GM12878 (cell line): ENCODE results near the gene BICD1. TPM values are rescaled to one million over a fixed set of nuclear protein-coding genes. Genes with fewer than 3 reads are reported as not detected.

Experiments used
- ATAC-seq: fragments of 200-7000 bp; cut with Tn5 transposase; 3 replicates; pipeline ENCODE4 v1.9.1; 2020; ENCODE audit warnings: mild to moderate bottlenecking, moderate library complexity
- BruUV-seq: library from RNA; stranded (reverse); fragments of 400-500 nt; replicated peaks from 2 replicates; lab custom pipeline; 2021; lab: Mats Ljungman, UMichigan
- CTCF ChIA-PET: fragments of 300-600 bp; sonication (Branson Sonifier 250); formaldehyde crosslinking; extraction: SDS; loops from one replicate; lab custom pipeline; 2021; ENCODE audit warnings: inconsistent platforms; lab: Yijun Ruan, JAX
- POLR2A ChIA-PET: fragments of 350-600 bp; formaldehyde crosslinking; extraction: SDS; loops from one replicate; lab custom pipeline; 2021; ENCODE audit warnings: inconsistent platforms; lab: Charles Lee
- RAD21 ChIA-PET: fragments of 300-600 bp; sonication (Branson Sonifier 250); formaldehyde crosslinking; loops from one replicate; lab custom pipeline; 2023; ENCODE audit warnings: antibody characterized with exemption; ENCODE audit not compliant: unreplicated experiment; lab: Charles Lee
- SMC1A ChIA-PET: fragments of 300-600 bp; sonication (Branson Sonifier 250); formaldehyde crosslinking; loops from one replicate; lab custom pipeline; 2023; ENCODE audit not compliant: unreplicated experiment, uncharacterized antibody; lab: Charles Lee
- DNase-seq: peaks from one replicate; pipeline ENCODE4 v3.0.0-alpha.2; 2011; ENCODE audit warnings: low read depth, low spot score
- FAIRE-seq: peaks from 3 replicates; lab custom pipeline; 2011; peaks lifted over from hg19 to GRCh38; lab: Jason Lieb, UNC
- H2AFZ ChIP-seq: 2 replicates; pipeline ENCODE4 v1.6.0; 2011; ENCODE audit warnings: low read depth, low read length, control low read depth; ENCODE audit not compliant: control insufficient read depth
- H3K27ac ChIP-seq: 2 replicates; pipeline ENCODE4 v1.5.1; 2011; ENCODE audit warnings: control low read depth; ENCODE audit not compliant: control insufficient read depth, insufficient read depth
- H3K27me3 ChIP-seq, 2 experiments: replicated peaks in 1 of 2; 2 replicates each; pipeline versions ENCODE4 v1.6.0 to v1.6.1; 2011; ENCODE audit warnings: low read length in 1 of 2; ENCODE audit not compliant: control insufficient read depth in 2 of 2, insufficient read depth in 2 of 2
- H3K36me3 ChIP-seq, 2 experiments: 2 replicates each; pipeline ENCODE4 v1.5.1; 2011; ENCODE audit warnings: low read length in 1 of 2; ENCODE audit not compliant: control insufficient read depth in 2 of 2, insufficient read depth in 2 of 2
- H3K4me1 ChIP-seq: 2 replicates; pipeline ENCODE4 v1.6.1; 2011; ENCODE audit warnings: mild to moderate bottlenecking, low read length, moderate library complexity, mixed read lengths; ENCODE audit not compliant: control insufficient read depth, insufficient read depth
- H3K4me2 ChIP-seq: 2 replicates; pipeline ENCODE4 v1.6.0; 2011; ENCODE audit warnings: control low read depth; ENCODE audit not compliant: control insufficient read depth, insufficient read depth
- H3K4me3 ChIP-seq: fragments of 200-600 bp; sonication (generic); 2 replicates; pipeline ENCODE4 v1.5.1; 2016
- H3K79me2 ChIP-seq: 2 replicates; pipeline ENCODE4 v1.6.0; 2011; ENCODE audit warnings: low read length; ENCODE audit not compliant: control insufficient read depth, insufficient read depth
- H3K9ac ChIP-seq: 2 replicates; pipeline ENCODE4 v1.8.0; 2011; ENCODE audit warnings: low read length, control low read depth, mixed read lengths; ENCODE audit not compliant: control insufficient read depth, insufficient read depth
- H3K9me3 ChIP-seq: replicated peaks from 3 replicates; pipeline ENCODE4 v1.5.1; 2011; ENCODE audit warnings: mild to moderate bottlenecking, low read length; ENCODE audit not compliant: control insufficient read depth, insufficient read depth
- H4K20me1 ChIP-seq: 2 replicates; pipeline ENCODE4 v1.6.0; 2011; ENCODE audit not compliant: control insufficient read depth, insufficient read depth
- BCL11A ChIP-seq: IDR thresholded peaks from 2 replicates; pipeline ENCODE4 v1.6.1; 2011; ENCODE audit warnings: low read depth, low read length
- ETV6 ChIP-seq, 2 experiments: fragments of 450-650 bp in 1 of 2; IDR thresholded peaks in 1 of 2; conservative IDR thresholded peaks in 1 of 2; 2 replicates each; pipeline ENCODE4 v1.6.1; 2014; ENCODE audit warnings: antibody characterized with exemption in 1 of 2, borderline replicate concordance in 1 of 2, low read depth in 1 of 2, mild to moderate bottlenecking in 1 of 2, moderate library complexity in 1 of 2
- MYC ChIP-seq: IDR thresholded peaks from 2 replicates; pipeline ENCODE4 v1.6.1; 2011; ENCODE audit warnings: mild to moderate bottlenecking, low read length, moderate library complexity, inconsistent platforms; ENCODE audit not compliant: insufficient read depth, insufficient replicate concordance, insufficient read length, severe bottlenecking
- NFYB ChIP-seq: IDR thresholded peaks from 2 replicates; pipeline ENCODE4 v1.6.1; 2011; ENCODE audit warnings: low read depth, mild to moderate bottlenecking, low read length, improper control_type of control experiment, moderate library complexity; ENCODE audit not compliant: insufficient read depth
- SUPT20H ChIP-seq: IDR thresholded peaks from 2 replicates; pipeline ENCODE4 v1.6.1; 2011; ENCODE audit warnings: low read depth, mild to moderate bottlenecking, low read length, moderate library complexity, borderline replicate concordance; ENCODE audit not compliant: control insufficient read depth
- ZSCAN29 ChIP-seq: fragments of 450-650 bp; IDR thresholded peaks from 2 replicates; pipeline ENCODE4 v1.6.1; 2017; ENCODE audit warnings: mild to moderate bottlenecking, moderate library complexity
- WGBS: methylation state at CpG from one replicate; pipeline ENCODE4 v1.1.6; 2016; ENCODE audit warnings: low lambda C conversion rate; ENCODE audit not compliant: insufficient replicate concordance, insufficient coverage; ENCODE audit errors: missing lambda C conversion rate; 5-methylcytosine and 5-hydroxymethylcytosine counted together
- in situ Hi-C: fragments of 300-500 bp; cut with MboI; formaldehyde crosslinking; loops from 9 replicates; pipeline ENCODE4 v1.14.3; 2018; ENCODE audit warnings: mixed read lengths
- intact Hi-C: fragments of 100-400 bp; cut with micrococcal nuclease; formaldehyde crosslinking; loops from one replicate; pipeline ENCODE4 v1.14.2; 2022; ENCODE audit not compliant: unreplicated experiment
- polyA plus RNA-seq, 11 experiments: library from polyadenylated mRNA; depleted of rRNA in 4 of 11; unstranded in 6 of 11; stranded (reverse) in 5 of 11; fragments of >200 nt; fragmentation: Nextera tagmentation in 4 of 11; fragmentation: Illumina TruSeq in 1 of 11; extraction: Ambion mirVana in 4 of 11; extraction: Trizol in 1 of 11; gene quantifications; 1 replicate in 1 of 11; 2 replicates in 10 of 11; pipeline versions ENCODE4 v1.2.1 to v1.2.3, GENCODE V29; 2011 to 2016; ENCODE audit warnings: inconsistent platforms in 2 of 11, missing spikeins in 2 of 11, low read depth in 1 of 11
- total RNA-seq, 4 experiments: library from RNA; depleted of rRNA in 3 of 4; stranded (reverse); fragments of >200 nt in 3 of 4; fragmentation: Illumina TruSeq in 1 of 4; extraction: Trizol in 1 of 4; gene quantifications; 2 replicates each; pipeline versions ENCODE4 v1.2.1 to v1.2.3, GENCODE V29; 2013 to 2021
- TF ChIP-seq, protein P1 (sequence below): fragments of 450-650 bp; IDR thresholded peaks from 2 replicates; pipeline ENCODE4 v1.6.1; 2016; ENCODE audit warnings: mild to moderate bottlenecking

BICD1 gene
- total and polyA plus RNA-seq, 10 of the 15 experiments (the other 5 are each of a cell fraction or from before 2014, with no cell fraction given) = 4.7 to 32.5 (median 14.4) TPM

DNA sequence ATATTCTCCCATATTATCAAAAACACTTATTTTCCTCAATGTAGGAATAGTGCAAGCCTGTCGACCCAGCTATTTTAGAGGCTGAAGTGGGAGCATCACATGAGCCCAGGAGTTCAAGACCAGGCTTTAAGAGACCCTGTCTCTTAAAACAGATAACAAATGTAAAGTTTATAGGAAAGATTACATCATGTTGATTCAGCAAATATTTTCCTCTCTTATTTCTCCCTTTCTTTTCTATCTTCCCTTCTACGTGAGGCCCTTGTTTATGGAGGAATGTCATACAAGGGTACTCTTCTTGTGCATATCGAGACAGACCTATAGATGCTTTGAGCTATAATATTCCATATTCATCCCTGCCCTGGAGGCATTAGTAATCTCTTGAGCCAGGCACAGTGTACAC, 256.2 kb downstream of the BICD1 start:
- H3K4me2 ChIP-seq = no peak overlapping the region
- no TSS peak for BruUV-seq
- CTCF ChIA-PET = interaction anchor here (3.1 kb wide), 1 partner anchor 392 kb away, joined by 25 read pairs; the partner anchor contains the start of gene YARS2
- H3K79me2 ChIP-seq = no peaks in the 10 kb centered on the region
- DNase-seq (no peak), ATAC-seq (no peak), FAIRE-seq (no peak)
- H3K4me1 ChIP-seq = no peaks in the 10 kb centered on the region
- RAD21 ChIA-PET = interaction anchor here (0.8 kb wide), 1 partner anchor 21 kb away, joined by 3 read pairs; no protein-coding TSS in a partner anchor
- in situ Hi-C loops (loop anchor here (5.0 to 25.0 kb wide), 2 partner anchors 309 to 1649 kb away; partner anchors contain the start of gene ALG10), intact Hi-C loops (loop anchor here (10.0 kb wide), 1 partner anchor 392 kb away; the partner anchor contains the start of gene YARS2)
- H4K20me1 ChIP-seq = no peaks in the 10 kb centered on the region
- no peaks in the 10 kb centered on the region for H3K27me3 ChIP-seq
- POLR2A ChIA-PET = no interaction called here
- H2AFZ ChIP-seq = no peak overlapping the region
- H3K4me3 ChIP-seq = no peak overlapping the region
- WGBS = 95% methylated on average over 3 of the region's 3 CpGs
- no peaks in the 10 kb centered on the region for H3K36me3 ChIP-seq
- H3K27ac ChIP-seq = no peak overlapping the region
- SMC1A ChIA-PET = interaction anchor here (0.7 to 1.1 kb wide), 3 partner anchors 70 to 710 kb away, joined by 3 read pairs; partner anchors contain the start of gene YARS2
- H3K9me3 ChIP-seq = no peaks in the 10 kb centered on the region
- no peak overlapping the region for H3K9ac ChIP-seq
- TF ChIP-seq ZSCAN29 (no peak), NFYB (no peak), SUPT20H (no peak), BCL11A (no peak), ETV6 (conservative IDR thresholded peaks at IDR 0.05 in 1 of 2, IDR thresholded peaks at IDR 0.05 in 1 of 2; ENCODE audit: borderline replicate concordance in 1 of 2, low read depth in 1 of 2) (no peak), MYC (no peak)
- TF ChIP-seq, protein P1, sequence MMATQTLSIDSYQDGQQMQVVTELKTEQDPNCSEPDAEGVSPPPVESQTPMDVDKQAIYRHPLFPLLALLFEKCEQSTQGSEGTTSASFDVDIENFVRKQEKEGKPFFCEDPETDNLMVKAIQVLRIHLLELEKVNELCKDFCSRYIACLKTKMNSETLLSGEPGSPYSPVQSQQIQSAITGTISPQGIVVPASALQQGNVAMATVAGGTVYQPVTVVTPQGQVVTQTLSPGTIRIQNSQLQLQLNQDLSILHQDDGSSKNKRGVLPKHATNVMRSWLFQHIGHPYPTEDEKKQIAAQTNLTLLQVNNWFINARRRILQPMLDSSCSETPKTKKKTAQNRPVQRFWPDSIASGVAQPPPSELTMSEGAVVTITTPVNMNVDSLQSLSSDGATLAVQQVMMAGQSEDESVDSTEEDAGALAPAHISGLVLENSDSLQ = no peak
